ENCODE results near the gene IRF2BP2. TPM values are rescaled to one million over a fixed set of nuclear protein-coding genes. Genes with fewer than 3 reads are reported as not detected.
A peak's percentile ranks its signal among the peaks of the same experiment; 100 is the strongest.

IRF2BP2 gene
- total and polyA plus RNA-seq, 2 of the 13 experiments (the other 11 are each of a cell fraction or from before 2014, with no cell fraction given) = 140 to 147 TPM

GRCh38 chr1:234611225-234611846, 1.4 kb upstream of the IRF2BP2 start (continued):
- TF ChIP-seq ZNF558 (CRISPR knock-in tag; IDR thresholded peaks at IDR 0.05; ENCODE audit: borderline replicate concordance) (no peak), MTA3 (CRISPR knock-in tag; IDR thresholded peaks at IDR 0.05) (no peak), ZNF883 (CRISPR knock-in tag; IDR thresholded peaks at IDR 0.05; ENCODE audit: not compliant biosample characterization) (no peak), PHF5A (CRISPR knock-in tag; IDR thresholded peaks at IDR 0.05; ENCODE audit: low read depth, unreplicated experiment) (no peak), ZNF619 (CRISPR knock-in tag; IDR thresholded peaks at IDR 0.05) (no peak), MTA1 (CRISPR knock-in tag; IDR thresholded peaks at IDR 0.05; ENCODE audit: borderline replicate concordance) (no peak), JUN (CRISPR knock-in tag; IDR thresholded peaks at IDR 0.05) (no peak), HIVEP1 (CRISPR knock-in tag; IDR thresholded peaks at IDR 0.05) (no peak), ZNF460 (CRISPR knock-in tag; IDR thresholded peaks at IDR 0.05; ENCODE audit: borderline replicate concordance) (no peak), GATAD1 (CRISPR knock-in tag; IDR thresholded peaks at IDR 0.05) (no peak), ZNF674 (CRISPR knock-in tag; IDR thresholded peaks at IDR 0.05; ENCODE audit: low read depth) (no peak), ZNF576 (CRISPR knock-in tag; IDR thresholded peaks at IDR 0.05) (no peak), FOXO1 (CRISPR knock-in tag; IDR thresholded peaks at IDR 0.05) (0 out of 2 replicates have a peak, but pooled peaks have one; percentile 29), SRSF1 (optimal IDR thresholded peaks at IDR 0.05; ENCODE audit: low read depth, low read length) (no peak), MAFK (conservative IDR thresholded peaks at IDR 0.05 in 1 of 2, IDR thresholded peaks at IDR 0.05 in 1 of 2; ENCODE audit: low read length in 2 of 2) (no peak), ZSCAN22 (CRISPR knock-in tag; IDR thresholded peaks at IDR 0.05) (no peak), SMARCC2 (IDR thresholded peaks at IDR 0.05) (no peak), HDAC1 (CRISPR knock-in tag; IDR thresholded peaks at IDR 0.05) (0 out of 2 replicates have a peak, but pooled peaks have one; percentile 25), ZSCAN29 (CRISPR knock-in tag; conservative IDR thresholded peaks at IDR 0.05) (0 out of 2 replicates have a peak, but pooled peaks have one; percentile 21), JUND (CRISPR knock-in tag; IDR thresholded peaks at IDR 0.05) (no peak), MXI1 (IDR thresholded peaks at IDR 0.05; ENCODE audit: borderline replicate concordance, low read depth, low read length) (peak; percentile 66; the same call in 2 of the 3 replicates), ZNF598 (CRISPR knock-in tag; IDR thresholded peaks at IDR 0.05; ENCODE audit: borderline replicate concordance) (no peak)
- TF ChIP-seq, protein P1, sequence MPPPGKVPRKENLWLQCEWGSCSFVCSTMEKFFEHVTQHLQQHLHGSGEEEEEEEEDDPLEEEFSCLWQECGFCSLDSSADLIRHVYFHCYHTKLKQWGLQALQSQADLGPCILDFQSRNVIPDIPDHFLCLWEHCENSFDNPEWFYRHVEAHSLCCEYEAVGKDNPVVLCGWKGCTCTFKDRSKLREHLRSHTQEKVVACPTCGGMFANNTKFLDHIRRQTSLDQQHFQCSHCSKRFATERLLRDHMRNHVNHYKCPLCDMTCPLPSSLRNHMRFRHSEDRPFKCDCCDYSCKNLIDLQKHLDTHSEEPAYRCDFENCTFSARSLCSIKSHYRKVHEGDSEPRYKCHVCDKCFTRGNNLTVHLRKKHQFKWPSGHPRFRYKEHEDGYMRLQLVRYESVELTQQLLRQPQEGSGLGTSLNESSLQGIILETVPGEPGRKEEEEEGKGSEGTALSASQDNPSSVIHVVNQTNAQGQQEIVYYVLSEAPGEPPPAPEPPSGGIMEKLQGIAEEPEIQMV (CRISPR knock-in tag; IDR thresholded peaks at IDR 0.05; ENCODE audit: low read depth) = no peak
- TF ChIP-seq, protein P2, sequence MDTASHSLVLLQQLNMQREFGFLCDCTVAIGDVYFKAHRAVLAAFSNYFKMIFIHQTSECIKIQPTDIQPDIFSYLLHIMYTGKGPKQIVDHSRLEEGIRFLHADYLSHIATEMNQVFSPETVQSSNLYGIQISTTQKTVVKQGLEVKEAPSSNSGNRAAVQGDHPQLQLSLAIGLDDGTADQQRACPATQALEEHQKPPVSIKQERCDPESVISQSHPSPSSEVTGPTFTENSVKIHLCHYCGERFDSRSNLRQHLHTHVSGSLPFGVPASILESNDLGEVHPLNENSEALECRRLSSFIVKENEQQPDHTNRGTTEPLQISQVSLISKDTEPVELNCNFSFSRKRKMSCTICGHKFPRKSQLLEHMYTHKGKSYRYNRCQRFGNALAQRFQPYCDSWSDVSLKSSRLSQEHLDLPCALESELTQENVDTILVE (CRISPR knock-in tag; IDR thresholded peaks at IDR 0.05) = peak; percentile 75; the same call in 1 of the 2 replicates
- TF ChIP-seq, protein P3, sequence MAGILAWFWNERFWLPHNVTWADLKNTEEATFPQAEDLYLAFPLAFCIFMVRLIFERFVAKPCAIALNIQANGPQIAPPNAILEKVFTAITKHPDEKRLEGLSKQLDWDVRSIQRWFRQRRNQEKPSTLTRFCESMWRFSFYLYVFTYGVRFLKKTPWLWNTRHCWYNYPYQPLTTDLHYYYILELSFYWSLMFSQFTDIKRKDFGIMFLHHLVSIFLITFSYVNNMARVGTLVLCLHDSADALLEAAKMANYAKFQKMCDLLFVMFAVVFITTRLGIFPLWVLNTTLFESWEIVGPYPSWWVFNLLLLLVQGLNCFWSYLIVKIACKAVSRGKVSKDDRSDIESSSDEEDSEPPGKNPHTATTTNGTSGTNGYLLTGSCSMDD (CRISPR knock-in tag; IDR thresholded peaks at IDR 0.05) = no peak
- TF ChIP-seq, protein P4, sequence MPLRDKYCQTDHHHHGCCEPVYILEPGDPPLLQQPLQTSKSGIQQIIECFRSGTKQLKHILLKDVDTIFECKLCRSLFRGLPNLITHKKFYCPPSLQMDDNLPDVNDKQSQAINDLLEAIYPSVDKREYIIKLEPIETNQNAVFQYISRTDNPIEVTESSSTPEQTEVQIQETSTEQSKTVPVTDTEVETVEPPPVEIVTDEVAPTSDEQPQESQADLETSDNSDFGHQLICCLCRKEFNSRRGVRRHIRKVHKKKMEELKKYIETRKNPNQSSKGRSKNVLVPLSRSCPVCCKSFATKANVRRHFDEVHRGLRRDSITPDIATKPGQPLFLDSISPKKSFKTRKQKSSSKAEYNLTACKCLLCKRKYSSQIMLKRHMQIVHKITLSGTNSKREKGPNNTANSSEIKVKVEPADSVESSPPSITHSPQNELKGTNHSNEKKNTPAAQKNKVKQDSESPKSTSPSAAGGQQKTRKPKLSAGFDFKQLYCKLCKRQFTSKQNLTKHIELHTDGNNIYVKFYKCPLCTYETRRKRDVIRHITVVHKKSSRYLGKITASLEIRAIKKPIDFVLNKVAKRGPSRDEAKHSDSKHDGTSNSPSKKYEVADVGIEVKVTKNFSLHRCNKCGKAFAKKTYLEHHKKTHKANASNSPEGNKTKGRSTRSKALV (CRISPR knock-in tag; IDR thresholded peaks at IDR 0.05) = 0 out of 2 replicates have a peak, but pooled peaks have one; percentile 14

Measured in HepG2 (cell line).